LoVo (cell line): ENCODE results near the gene DHX8.
A peak's percentile ranks its signal among the peaks of the same experiment; 100 is the strongest.
"Not testable (repeated sequence)": the region's sequence is repeated elsewhere in the genome, so short reads cannot be mapped to it uniquely, and the experiment has no call there.

ENCODE experiments used
- DNase-seq: peaks from one replicate; pipeline ENCODE4 v3.0.0-alpha.2; 2016; ENCODE audit warnings: low spot score

Gene DHX8

DNA sequence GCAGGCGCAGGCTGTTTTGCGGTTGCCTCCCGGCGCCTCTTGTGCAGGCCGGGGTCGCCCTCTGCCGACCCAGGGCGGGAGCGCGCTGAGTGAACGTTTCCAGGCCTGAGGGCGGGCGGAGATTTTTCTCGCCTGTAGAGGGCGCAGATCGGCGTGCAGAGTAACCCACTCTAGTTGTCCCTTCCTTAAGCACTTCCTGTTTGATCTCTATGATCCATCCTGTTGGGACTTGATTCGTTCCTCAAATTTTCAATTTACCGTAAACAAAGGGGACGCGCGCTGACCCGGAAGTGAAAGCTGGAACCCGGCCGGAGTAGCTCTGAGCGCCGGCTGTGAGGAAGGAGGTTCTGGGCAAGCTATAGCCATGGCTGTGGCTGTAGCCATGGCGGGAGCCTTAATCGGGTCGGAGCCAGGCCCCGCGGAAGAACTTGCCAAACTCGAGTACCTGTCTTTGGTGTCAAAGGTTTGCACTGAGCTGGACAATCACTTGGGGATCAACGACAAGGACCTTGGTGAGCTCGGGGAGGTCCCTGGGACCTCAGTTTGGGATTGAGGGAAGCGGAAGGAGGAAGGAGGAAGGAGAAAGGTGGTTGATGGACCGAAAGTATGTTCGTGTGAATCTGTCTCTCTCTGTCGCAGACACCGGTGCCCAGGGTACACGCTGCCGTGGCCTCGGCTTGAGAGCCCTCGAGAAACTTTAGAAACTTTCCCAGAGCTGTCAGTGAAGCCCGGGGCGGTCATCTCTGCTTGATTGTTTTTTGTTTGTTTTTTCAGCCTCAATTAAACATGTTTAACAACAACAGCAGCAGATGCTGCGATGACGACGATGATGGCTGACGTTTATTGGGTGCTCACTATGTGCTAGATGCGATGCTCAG lies at the start of gene DHX8:
DHX8 (plus strand) TSS at position 302 of the 878 bp plus-strand sequence; CDS start at position 365, 63 bp downstream.
- DNase-seq, result peak; percentile 99

DNA sequence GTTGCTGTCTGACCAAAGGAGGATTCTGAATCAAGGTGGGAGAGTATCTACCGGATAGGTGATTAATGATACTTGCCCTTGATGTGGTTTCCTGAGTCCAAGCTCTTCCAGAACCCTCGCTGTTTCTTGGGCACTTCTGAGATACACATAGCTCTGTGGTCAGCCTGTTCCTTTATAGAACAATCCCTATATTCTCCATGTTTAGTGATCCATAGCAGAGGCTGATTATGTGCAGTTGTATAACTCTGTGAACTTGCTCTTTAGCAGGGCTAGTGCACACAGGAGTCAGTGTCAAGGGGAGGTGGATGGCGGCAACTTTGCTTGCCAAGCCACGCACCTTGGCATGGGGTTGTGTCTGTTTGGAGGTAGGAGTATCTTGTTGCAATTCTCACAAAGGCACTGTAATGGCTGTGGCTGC lies 48.9 kb upstream of the DHX8 start:
- peak; percentile 7 for DNase-seq

DNA sequence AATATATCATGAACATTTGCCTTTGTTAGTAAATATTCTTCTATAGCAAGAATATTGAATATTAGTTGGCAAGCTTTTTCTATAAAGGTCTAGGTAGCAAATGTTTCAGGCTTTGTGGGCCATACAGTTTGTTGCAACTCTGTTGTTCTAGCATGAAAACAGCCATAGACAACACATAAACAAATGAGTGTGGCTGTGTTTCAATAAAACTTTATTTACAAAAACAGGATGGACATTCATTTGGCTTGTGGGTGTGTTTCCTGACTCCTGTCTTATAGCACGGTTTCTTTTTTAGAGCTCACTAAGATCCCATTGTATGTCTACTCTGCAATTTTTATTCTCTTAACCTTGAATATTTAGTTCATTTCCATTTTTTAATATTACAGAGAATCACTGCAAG lies 46.0 kb upstream of the DHX8 start:
- DNase-seq, result no peak

DNA sequence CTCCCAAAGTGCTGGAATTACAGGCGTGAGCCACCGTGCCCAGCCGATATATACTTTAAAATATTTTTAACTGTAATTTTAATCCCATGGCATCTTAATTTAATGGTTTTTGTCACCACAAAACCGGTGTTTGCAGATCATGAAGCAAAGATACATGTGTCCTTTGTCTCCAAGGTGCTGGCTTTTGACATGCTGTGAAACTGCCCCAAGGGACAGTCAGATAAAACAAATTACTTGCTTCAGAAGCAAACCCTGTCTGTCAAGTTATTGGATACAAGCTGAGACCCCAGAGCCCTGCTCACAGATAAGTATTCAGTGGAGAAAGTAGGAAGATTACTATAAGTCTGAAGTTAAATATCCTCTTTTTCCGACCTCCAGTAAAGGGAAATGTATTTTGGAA lies 45.1 kb upstream of the DHX8 start:
- DNase-seq, result no peak

DNA sequence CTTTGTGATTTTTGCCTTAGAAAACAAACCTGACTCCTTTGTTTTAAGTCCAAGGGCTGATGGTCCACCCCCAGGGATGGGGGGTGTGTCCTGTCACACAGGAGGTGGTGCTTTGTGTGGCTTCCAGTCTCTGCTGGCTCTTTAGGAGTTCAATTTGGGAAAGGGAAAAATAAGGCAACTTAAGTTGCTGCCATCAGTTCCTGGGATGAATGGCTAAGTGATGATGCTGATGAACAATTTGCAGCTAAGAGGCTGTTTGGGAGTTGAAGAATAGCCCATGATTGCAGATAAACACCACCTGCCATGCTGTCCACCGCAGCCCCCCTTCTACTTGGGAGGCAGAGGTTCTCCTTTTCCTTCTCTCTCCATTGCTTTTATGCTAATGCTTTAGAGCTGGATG lies 44.7 kb upstream of the DHX8 start:
- no peak for DNase-seq

DNA sequence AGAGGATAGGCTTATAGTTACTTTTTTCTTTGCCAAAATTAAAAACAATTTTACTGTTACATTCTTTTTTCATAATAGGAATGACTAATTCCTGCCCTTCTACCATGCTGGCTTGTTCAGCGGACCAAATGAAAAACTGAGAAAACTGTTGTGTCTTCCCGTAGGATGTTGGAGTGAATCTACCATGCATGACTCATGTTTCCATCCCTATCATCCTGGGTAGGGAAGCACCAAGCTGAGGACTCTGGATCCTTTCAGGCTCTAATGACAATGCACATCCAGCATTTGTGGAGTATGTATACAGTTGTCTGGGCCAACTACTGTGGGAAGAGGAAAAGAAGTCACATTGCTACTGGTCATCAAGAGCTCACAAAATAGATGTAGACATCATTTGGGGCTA lies 41.1 kb upstream of the DHX8 start:
- no peak for DNase-seq

DNA sequence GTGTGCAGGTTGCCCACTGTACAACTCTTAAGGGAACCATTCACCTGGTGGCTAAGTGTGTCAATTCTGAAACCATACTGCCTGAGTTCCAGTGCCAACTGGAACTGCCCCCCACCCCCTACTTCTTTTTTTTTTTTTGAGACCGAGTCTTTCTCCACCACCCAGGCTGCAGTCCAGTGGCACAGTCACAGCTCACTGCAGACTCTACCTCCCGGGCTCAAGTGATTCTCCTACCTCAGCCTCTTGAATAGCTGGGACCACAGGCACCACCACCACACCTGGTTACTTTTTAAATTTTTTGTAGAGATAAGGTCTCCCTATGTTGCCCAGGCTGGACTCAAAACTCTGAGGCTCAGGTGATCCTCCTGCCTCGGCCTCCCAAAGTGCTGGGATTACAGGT lies 40.4 kb upstream of the DHX8 start:
- DNase-seq, result no peak

DNA sequence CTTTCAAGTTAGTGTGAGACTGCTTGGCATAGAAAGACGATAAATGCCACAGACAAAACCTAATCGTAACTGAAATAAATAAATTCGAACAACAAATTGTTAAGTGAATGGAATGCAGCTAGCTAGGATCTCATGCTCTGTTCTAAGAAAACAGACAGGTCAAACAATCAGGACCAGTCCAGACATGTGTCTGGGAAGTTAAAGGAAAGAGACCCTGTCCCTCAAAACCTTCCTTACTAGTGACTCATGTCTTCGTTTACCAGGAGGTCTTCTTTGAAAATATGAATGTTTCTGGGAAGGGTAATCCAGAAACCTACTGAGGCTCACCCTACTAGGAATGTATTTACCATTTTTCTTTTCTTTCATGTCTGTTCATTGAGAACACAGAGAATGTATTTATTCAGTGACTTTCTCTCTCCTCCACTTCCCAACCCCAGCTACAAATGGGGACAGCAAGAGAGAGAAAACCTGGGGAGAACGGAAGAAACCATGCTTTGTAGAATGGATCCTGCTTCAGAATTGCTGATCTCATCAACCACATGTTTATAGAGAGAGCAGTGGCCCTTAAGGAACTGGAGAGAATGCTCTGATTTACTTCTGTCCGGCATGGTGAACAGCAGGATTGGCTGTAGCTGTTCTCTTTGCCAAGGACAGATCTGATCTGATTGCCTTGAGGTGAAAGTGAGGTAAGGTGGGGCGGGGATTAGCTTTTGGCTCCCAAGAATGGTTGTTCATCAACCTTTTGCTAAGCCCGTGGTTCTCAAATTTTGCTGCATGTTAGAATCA lies 39.4 kb upstream of the DHX8 start:
- no peak for DNase-seq

DNA sequence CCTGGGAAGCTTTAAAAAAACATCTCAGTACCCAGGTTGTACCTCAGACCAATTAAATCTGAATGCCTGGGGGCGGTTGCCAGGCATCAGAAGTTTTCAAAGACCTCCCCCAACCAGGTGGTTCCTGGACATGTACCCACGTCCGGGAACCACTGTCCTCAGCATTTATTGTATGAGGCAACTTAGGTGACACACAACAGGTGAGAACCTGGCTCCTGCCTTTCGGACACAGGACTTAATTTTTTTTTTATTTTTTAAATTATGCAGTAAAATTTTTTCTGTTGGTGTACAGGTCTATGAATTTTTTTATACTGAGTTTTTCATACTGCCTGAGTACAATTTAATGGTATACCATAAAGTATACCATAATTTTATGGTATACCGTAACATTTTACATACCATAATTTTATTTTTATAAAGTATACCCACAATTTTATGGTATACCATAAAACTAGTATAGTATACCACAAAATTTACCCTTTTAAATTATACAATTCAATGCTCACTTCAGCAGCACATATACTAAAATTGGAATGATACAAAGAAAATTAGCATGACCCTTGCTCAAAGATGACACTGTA lies 38.7 kb upstream of the DHX8 start:
- DNase-seq, result no peak

DNA sequence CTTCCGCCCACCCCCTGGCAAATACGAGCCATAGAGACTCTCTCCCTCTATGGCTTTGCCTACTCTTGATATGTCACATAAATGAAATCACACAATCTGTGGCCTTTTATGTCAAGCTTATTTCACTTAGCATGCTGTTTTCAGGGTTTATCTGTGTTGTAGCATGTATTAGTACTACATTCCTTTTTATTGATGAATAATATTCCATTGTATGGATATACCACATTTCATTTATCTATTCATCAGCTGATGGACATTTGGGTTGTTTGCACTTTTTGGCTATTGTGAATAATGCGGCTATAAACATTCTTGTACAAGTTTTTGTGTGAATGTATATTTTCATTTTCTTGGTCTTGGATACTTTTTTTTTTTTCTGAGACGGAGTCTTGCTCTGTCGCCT lies 37.0 kb upstream of the DHX8 start:
- DNase-seq, result no peak

DNA sequence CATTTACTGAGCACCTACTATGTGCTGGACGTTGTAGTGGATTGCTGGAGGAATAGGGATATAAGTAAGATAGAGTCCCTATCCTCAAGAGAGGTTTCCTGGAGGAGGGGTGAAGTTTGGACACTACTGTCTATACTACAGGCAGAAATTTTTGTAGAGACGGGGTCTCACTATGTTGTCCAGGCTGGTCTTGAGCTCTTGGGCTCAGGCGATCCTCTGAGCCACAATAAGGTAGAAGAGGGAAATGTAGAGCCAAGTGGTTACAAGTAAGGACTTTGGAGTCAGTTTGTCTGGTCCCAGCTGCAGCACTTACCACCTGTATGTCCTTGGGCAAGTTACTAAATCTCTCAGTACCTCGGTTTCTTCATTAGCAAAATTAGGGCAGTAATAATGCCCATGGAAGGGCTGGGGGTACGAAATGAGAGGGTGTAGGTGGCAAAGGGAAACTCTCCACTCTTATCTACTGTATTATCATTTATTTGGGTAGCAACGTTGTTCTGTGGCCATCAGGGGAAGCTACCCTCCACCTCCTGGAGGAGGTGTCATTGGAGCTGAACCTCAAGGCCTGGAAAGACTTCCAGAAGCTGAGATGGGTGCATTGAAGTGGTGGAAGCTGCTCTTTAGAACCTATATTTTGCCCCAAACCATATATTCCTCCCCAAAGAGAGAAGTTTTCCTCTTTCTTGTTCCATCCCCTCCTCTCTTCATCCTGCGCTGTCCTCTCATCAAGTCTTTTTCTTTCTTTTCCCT lies 34.9 kb upstream of the DHX8 start:
- no peak for DNase-seq

DNA sequence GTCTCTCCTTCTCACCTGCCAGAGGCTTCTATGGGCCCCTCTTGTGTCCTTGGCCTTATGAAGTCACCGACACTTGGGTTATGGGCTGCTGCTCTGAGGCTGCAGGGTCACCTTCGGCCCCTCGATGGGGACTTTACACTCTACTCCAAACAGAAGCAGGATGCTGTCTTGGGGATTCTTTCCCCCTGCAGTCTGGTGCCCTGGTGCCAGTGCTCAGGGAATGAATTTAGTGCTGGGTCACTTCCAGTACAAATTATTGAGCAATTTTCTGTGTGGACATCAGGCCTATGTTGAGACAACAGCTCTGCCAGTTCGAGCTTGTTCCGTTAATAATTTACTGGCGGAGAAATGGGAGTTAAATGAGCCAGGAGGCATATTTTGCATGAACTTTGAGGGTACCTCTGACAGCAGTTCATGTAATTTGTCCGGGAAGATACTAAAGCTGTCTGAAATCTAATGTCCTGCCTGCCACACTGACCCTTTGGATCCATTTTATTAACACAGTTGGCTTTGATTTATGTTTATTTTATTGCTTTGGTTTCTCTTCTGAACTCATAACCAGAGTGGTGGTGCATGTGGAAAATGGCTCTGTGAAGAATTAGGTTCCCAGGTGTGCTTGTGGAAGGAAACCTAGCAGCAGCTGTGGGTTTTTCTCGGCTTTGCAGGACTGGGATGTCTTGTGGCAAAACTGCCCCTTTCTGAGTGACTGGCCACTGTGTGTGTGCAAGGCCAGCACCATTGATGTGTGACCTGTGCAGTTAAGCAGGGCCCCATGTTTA lies 34.1 kb upstream of the DHX8 start:
- DNase-seq, result no peak

DNA sequence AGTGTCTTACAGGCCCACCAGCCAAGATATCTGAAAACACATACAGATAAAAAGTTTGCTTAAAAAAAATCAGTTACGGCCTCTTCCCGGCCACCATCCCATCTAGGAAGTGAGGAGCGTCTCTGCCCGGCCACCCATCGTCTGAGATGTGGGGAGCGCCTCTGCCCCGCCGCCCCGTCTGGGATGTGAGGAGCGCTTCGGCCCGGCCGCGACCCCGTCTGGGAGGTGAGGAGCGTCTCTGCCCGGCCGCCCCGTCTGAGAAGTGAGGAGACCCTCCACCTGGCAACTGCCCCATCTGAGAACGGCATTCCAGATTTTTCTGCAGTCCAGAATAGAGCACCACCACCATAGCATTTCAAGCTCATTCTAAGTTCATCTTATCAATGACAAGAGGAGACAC lies 33.0 kb upstream of the DHX8 start:
- not testable (repeated sequence) for DNase-seq

DNA sequence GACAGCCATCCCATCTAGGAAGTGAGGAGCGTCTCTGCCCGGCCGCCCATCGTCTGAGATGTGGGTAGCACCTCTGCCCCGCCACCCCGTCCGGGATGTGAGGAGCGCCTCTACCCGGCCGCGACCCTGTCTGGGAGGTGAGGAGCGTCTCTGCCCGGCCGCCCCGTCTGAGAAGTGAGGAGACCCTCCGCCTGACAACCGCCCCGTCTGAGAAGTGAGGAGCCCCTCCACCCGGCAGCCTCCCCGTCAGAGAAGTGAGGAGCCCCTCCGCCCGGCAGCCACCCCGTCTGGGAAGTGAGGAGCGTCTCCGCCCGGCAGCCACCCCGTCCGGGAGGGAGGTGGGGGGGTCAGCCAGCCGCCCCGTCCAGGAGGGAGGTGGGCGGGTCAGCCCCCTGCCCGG lies 32.0 kb upstream of the DHX8 start:
- DNase-seq, result not testable (repeated sequence)

DNA sequence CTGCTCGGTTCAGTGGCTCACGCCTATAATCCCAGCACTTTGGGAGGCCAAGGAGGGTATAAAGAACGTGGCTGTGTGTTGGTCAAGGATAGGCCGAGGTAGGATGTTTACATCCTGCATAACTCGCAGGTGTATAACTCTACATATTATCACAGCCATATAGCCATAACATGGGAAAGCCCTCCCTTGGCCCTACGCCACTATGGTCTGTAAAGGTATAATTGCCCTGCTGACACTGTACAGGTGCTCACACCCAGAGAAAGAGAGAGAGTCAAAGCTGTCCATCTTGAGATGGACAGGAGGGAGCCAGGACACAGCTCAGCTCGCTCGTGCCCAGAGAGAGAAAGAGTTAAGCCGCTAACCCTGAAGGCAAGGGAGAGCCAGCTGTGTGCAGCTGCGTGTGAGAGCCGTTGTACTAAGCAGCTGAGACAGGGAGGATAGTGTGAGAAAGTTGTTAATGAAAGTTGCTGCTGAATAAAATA lies 30.4 kb upstream of the DHX8 start:
- no peak for DNase-seq

DNA sequence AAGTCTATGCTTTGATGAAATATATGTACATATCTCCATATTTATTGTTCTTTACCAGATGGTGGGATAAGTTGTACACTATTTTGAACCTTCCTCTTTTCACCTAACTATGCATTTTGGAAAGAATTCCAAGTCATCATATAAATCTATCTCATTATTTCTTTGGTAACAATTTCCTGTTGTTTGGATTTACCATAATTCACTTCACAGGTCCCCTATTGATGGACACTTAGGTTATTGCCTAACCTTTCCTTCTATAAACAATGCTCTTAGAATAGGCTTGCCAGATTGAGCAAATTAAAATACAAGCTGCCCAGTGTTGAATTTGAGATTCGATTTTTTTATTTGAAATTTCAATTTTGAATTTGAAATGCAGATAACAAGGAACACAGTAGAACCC lies 28.9 kb upstream of the DHX8 start:
- no peak for DNase-seq

DNA sequence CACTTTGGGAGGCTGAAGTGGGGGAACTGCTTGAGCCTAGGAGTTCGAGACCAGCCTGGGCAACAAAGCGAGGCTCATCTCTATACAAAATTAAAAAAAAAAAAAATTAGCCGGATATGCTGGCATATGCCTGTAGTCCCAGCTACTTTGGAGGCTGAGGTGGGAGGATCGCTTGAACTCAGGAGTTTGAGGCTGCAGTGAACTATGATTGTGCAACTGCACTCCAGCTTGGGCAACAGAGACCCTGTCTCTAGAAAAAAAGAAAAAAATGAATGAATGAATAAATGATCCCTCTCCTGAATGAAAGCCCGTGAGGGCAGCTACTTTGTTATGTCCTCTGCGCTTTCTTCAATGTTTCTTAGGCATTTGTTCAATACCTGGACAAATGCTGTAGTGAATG lies 27.7 kb upstream of the DHX8 start:
- DNase-seq, result no peak

DNA sequence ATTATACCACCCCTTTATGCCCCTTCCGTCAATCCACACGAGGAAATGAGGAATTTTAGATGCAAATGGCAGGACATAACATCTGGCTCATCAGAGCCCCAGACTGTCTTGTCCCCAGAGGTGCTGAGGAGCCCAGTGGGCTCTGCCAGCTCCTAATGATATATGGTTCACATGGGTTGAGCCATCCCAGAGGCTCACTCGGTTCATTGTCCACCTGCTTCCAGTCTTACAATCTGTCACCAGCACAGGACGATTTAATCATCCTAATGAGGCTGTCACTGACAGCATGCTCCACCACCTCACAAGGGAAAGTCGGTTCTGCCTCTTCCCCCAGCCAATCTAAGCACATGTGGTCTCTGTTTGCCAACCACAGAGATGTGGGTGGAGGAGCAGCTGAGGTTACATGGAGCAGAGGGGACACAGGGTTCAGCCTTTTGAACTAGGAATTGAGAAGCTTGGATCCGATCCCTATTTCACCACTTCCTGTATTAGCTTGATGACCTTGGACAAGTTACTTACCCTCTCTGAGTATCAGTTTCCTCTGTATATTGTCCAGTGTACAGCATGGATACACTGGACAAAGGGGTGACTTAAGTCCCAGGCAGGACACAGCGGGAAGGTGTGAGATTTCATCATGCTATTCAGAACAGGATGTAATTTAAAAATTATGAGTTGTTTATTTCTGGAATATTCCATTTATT lies 27.0 kb upstream of the DHX8 start:
- DNase-seq, result no peak

DNA sequence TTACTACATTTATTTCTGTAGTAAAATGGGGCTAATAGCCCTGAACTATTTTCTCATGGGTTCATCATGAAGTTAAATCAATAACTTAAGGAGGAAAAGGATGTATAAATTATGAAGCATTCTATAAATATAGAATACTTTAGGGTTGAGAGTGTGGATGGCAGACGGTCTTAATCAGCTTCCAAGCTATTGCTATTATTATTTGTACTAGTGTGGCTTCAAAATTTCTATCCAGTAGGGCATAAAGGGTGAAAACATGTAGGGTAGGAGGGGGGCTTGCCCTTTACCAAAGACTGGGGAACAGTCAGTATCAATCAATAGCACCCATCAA lies 26.4 kb upstream of the DHX8 start:
- no peak for DNase-seq

DNA sequence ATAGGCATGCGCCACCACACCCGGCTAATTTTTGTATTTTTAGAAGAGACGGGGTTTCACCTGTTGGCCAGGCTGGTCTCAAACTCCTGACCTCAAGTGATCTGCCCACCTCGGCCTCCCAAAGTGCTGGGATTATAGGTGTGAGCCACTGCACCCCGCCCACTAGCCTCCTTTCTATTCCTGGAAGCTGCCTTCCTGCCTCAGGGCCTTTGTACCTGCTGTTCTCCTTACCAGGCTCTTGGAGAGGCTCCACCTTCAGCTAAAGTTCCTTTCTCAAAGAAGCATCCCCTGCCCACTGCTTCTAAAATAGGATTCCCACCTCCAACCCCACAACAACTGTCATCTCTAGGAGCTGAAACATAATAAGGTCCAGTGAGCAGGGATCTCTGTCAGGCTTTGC lies 23.9 kb upstream of the DHX8 start:
- not testable (repeated sequence) for DNase-seq

DNA sequence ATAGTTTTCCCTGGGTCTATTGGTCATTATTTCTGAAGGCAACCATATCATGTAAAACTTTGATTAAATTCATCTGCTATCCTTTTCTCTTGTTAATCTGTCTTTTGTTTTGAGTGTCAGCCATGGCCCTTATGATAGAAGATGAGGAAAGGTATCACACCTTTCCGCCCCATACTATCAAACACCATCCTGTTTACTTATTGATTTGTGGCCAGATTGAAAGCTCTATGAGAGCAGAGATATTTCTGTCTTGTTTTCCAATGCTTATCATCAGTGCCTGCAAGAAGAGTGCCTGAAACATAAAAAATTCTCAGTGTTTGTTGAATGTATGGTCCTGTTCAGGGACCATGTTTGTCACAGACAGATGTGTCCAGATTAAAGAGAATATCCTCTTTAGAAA lies 22.6 kb upstream of the DHX8 start:
- DNase-seq, result no peak
